ENCODE results near the gene SLC25A26. TPM values are rescaled to one million over a fixed set of nuclear protein-coding genes. Genes with fewer than 3 reads are reported as not detected.

Gene SLC25A26
- total RNA-seq, 1 donor from 2014 or later = 39.0 TPM

- Histone ChIP-seq H3K27me3 (ENCODE audit: control insufficient read depth, insufficient read depth, low read length) (no peaks in the 10 kb centered on the region), H3K4me3 (ENCODE audit: low read depth, low read length) (no peak overlapping the region), H3K36me3 (ENCODE audit: control insufficient read depth, insufficient read depth, low read length) (no peaks in the 10 kb centered on the region)
- no peak for FAIRE-seq
- DNase-seq (ENCODE audit: low read depth) = peak; percentile 34
- TF ChIP-seq CTCF (IDR thresholded peaks at IDR 0.05; ENCODE audit: insufficient read depth, low read length, severe bottlenecking) = no peak
Measured at GRCh38 chr3:66261355-66261754, 40.6 kb downstream of the SLC25A26 start.

GRCh38 chr3:66265649-66266048 is 44.8 kb downstream of the SLC25A26 start:
- TF ChIP-seq CTCF (IDR thresholded peaks at IDR 0.05; ENCODE audit: insufficient read depth, low read length, severe bottlenecking) = no peak
- DNase-seq (ENCODE audit: low read depth) = peak; percentile 24
- H3K4me3 ChIP-seq (ENCODE audit: low read depth, low read length) = no peak overlapping the region
- no peak for FAIRE-seq
- no peaks in the 10 kb centered on the region for H3K27me3 ChIP-seq (ENCODE audit: control insufficient read depth, insufficient read depth, low read length)
- peaks cover 2% of the 10 kb centered on the region for H3K36me3 ChIP-seq (ENCODE audit: control insufficient read depth, insufficient read depth, low read length)

GRCh38 chr3:66266551-66266950 is 45.8 kb downstream of the SLC25A26 start:
- Histone ChIP-seq H3K27me3 (ENCODE audit: control insufficient read depth, insufficient read depth, low read length) (no peaks in the 10 kb centered on the region), H3K36me3 (ENCODE audit: control insufficient read depth, insufficient read depth, low read length) (peaks cover 2% of the 10 kb centered on the region), H3K4me3 (ENCODE audit: low read depth, low read length) (no peak overlapping the region)
- FAIRE-seq (no peak), DNase-seq (ENCODE audit: low read depth) (no peak)
- TF ChIP-seq CTCF (IDR thresholded peaks at IDR 0.05; ENCODE audit: insufficient read depth, low read length, severe bottlenecking) = no peak

GRCh38 chr3:66267031-66267430 is 46.2 kb downstream of the SLC25A26 start:
- DNase-seq (ENCODE audit: low read depth) (no peak), FAIRE-seq (peak; percentile 47)
- H3K27me3 ChIP-seq (ENCODE audit: control insufficient read depth, insufficient read depth, low read length) = no peaks in the 10 kb centered on the region
- TF ChIP-seq CTCF (IDR thresholded peaks at IDR 0.05; ENCODE audit: insufficient read depth, low read length, severe bottlenecking) = no peak
- peaks cover 2% of the 10 kb centered on the region for H3K36me3 ChIP-seq (ENCODE audit: control insufficient read depth, insufficient read depth, low read length)
- no peak overlapping the region for H3K4me3 ChIP-seq (ENCODE audit: low read depth, low read length)

- TF ChIP-seq CTCF (IDR thresholded peaks at IDR 0.05; ENCODE audit: insufficient read depth, low read length, severe bottlenecking) = no peak
- Histone ChIP-seq H3K27me3 (ENCODE audit: control insufficient read depth, insufficient read depth, low read length) (no peaks in the 10 kb centered on the region), H3K36me3 (ENCODE audit: control insufficient read depth, insufficient read depth, low read length) (peaks cover 2% of the 10 kb centered on the region), H3K4me3 (ENCODE audit: low read depth, low read length) (no peak overlapping the region)
- FAIRE-seq (no peak), DNase-seq (ENCODE audit: low read depth) (no peak)
Measured at GRCh38 chr3:66267906-66268305, 47.1 kb downstream of the SLC25A26 start.

GRCh38 chr3:66268864-66269263 is 48.1 kb downstream of the SLC25A26 start:
- Histone ChIP-seq H3K36me3 (ENCODE audit: control insufficient read depth, insufficient read depth, low read length) (peaks cover 2% of the 10 kb centered on the region), H3K4me3 (ENCODE audit: low read depth, low read length) (no peak overlapping the region), H3K27me3 (ENCODE audit: control insufficient read depth, insufficient read depth, low read length) (no peaks in the 10 kb centered on the region)
- DNase-seq (ENCODE audit: low read depth) (no peak), FAIRE-seq (no peak)
- TF ChIP-seq CTCF (IDR thresholded peaks at IDR 0.05; ENCODE audit: insufficient read depth, low read length, severe bottlenecking) = no peak

All from bronchial epithelial cell (primary cell).